ENCODE results near the gene TTI1.

The TTI1 gene

DNA sequence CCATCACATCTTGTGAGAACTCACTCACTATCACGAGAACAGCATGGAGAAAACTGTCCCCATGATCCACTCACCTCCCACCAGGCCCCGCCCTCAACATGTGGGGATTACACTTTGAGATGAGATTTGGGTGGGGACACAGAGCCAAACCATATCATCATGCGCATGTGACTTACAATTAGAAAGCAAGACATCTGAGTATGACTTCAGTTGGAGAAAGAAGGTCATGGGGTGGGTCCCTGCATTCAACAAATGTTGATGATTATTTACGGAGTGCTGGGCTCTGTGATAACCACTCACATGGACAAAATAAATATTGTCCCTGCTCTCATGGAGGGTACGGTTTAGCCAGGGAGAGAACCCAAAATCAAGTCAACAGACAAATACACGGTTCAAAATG lies 92.4 kb downstream of the TTI1 start:
- no peak overlapping the region for H3K27ac ChIP-seq
- TF ChIP-seq, protein P1, sequence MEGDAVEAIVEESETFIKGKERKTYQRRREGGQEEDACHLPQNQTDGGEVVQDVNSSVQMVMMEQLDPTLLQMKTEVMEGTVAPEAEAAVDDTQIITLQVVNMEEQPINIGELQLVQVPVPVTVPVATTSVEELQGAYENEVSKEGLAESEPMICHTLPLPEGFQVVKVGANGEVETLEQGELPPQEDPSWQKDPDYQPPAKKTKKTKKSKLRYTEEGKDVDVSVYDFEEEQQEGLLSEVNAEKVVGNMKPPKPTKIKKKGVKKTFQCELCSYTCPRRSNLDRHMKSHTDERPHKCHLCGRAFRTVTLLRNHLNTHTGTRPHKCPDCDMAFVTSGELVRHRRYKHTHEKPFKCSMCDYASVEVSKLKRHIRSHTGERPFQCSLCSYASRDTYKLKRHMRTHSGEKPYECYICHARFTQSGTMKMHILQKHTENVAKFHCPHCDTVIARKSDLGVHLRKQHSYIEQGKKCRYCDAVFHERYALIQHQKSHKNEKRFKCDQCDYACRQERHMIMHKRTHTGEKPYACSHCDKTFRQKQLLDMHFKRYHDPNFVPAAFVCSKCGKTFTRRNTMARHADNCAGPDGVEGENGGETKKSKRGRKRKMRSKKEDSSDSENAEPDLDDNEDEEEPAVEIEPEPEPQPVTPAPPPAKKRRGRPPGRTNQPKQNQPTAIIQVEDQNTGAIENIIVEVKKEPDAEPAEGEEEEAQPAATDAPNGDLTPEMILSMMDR (conservative IDR thresholded peaks at IDR 0.05) = no peak

DNA sequence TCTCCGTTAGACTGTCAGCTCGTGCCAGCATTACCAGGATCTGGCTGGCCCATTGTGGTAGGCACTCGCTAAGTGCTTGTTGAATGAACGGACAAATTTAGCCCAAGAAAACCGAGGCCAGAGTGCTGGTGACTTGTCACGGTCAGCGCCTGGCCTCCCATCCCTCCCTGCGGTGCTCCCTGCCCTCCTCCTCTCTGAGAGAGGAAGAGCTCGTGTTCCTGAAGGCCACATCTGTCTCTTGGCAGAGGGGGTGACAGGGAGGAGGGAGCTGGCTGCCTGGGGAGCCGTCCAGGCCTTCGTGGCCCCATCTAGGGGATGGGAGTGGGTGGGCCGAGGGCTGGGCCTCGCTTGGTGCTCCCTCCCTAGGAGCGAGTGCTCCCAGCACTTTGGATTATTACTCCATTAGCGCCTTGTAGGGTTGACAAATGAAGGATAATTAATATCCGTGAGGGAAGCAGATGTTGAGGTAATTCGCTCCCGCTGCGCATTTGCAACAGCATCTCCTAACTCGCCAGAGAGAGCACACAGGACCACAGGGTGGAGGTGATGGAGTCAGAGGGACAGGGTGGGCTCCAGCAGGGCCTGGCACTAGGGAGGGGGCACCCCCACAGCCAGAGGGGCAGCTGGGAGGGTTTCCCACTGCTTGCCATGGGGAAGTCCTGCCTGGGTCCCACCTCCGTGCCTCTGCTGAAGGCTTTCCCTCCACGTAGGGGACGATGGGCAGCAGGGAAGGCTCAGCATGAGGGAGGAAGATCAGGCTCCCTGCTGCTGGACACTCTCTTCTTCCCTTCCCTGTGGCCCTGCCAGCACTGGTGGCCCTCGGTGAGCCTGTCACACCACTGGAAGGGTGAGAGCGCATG lies 93.3 kb downstream of the TTI1 start:
- H3K27ac ChIP-seq = no peak overlapping the region
- TF ChIP-seq, protein P1 (conservative IDR thresholded peaks at IDR 0.05) = no peak

DNA sequence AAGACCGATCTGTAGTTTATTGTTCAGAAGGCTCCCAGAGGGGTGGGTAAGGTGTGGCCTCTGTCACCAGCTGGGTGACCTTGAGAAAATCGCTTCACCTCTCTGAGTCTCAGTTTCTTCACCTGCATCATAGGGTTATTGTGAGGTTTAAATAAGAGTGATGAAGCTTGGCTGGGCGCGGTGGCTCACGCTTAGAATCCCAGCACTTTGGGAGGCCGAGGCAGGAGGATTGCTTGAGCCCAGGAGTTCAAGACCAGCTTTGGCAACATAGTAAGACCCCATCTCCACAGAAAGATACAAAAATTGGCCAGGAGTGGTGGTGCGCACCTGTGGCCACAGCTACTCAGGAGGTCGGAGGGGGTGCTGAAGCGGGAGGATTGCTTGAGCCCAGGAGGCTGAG lies 94.3 kb downstream of the TTI1 start:
- TF ChIP-seq, protein P1 (conservative IDR thresholded peaks at IDR 0.05) = no peak
- H3K27ac ChIP-seq = no peak overlapping the region

GRCh38 chr20:37938181-37938750 lies 95.0 kb downstream of the TTI1 start:
- TF ChIP-seq, protein P1 (conservative IDR thresholded peaks at IDR 0.05) = no peak
- no peak overlapping the region for H3K27ac ChIP-seq

- no peak overlapping the region for H3K27ac ChIP-seq
- TF ChIP-seq, protein P1 (conservative IDR thresholded peaks at IDR 0.05) = no peak
Measured at GRCh38 chr20:37937686-37938085, 95.6 kb downstream of the TTI1 start.

- TF ChIP-seq, protein P1 (conservative IDR thresholded peaks at IDR 0.05) = no peak
- peak overlapping the region; percentile 10; the same call in 1 of the 2 replicates for H3K27ac ChIP-seq
Measured at GRCh38 chr20:37936451-37936850, 96.8 kb downstream of the TTI1 start.

- TF ChIP-seq, protein P1 (conservative IDR thresholded peaks at IDR 0.05) = no peak
- peak overlapping the region; percentile 10; the same call in 1 of the 2 replicates for H3K27ac ChIP-seq
Measured at GRCh38 chr20:37936041-37936440, 97.2 kb downstream of the TTI1 start.
